OCI-LY3 (cell line): ENCODE measurements around the gene RAB27A.

ENCODE experiments used
- CTCF ChIP-seq: fragments of 200-600, 300-600 bp; sonication (generic); IDR thresholded peaks from 2 replicates; pipeline ENCODE4 v1.5.1; 2014; ENCODE audit warnings: antibody characterized with exemption, low read length, low read depth
- EZH2phosphoT487 ChIP-seq: fragments of 200-600 bp; shearing (Covaris generic); IDR thresholded peaks from 2 replicates; pipeline ENCODE4 v1.6.1; 2018; ENCODE audit warnings: antibody characterized with exemption, mixed run types, low read depth

- no peak for TF ChIP-seq CTCF
- TF ChIP-seq EZH2phosphoT487 = no peak
Measured at GRCh38 chr15:55197719-55198118, 91.9 kb downstream of the RAB27A start.
